GM12874 (cell line): ENCODE data around the gene PRXL2C.

Experiments used
- CTCF ChIP-seq: IDR thresholded peaks from 2 replicates; pipeline ENCODE4 v1.5.1; 2011; ENCODE audit warnings: low read depth, mild to moderate bottlenecking, control low read depth, low read length, moderate library complexity; ENCODE audit not compliant: insufficient read depth

Gene PRXL2C

GRCh38 chr9:96619124-96619465, 36.0 kb downstream of the PRXL2C start:
- TF ChIP-seq CTCF: no peak

DNA sequence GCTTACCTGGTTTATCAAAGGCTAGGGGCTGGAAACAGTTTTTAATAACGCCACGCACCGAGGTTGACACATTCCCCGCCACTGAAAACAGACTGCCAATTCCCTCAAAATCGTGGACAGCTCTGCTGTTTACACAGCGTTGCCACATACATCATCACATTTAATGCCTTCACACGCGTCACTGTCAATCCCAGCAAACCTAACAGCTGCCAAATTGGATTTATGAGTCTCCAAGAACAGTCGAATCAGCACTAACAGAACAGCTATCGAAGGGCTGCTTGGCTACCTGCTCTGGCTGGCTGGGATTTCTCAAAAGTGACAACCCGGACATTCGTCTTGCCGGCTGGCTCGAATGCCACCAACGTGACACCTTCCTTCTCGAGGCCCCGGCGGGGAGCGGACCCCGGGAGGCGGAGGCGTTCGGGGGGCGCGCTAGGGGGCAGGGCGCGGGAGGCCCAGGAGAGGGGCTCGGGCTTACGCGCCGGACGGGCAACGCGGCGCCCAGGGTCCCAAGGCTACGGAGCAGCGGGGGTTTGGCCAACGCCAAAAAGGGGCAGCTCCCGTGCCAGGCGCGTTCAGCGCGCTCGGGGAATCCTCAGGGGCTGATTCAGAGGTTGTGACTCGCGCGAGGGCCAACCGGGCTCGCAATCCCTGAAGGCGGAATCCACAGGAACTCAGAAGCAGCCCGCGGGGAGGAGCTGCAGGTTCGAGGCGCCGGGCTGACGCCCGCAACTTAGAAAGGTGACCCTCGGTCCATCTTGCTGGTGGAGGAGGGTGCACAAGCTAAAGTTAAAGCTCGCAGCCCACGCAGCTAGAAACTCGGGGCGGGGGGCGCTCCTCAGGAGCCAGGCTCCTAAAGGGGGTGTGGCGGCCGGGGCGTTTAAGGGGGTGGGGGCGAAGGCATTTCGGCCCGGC, 36.7 kb downstream of the PRXL2C start:
- no peak for TF ChIP-seq CTCF

DNA sequence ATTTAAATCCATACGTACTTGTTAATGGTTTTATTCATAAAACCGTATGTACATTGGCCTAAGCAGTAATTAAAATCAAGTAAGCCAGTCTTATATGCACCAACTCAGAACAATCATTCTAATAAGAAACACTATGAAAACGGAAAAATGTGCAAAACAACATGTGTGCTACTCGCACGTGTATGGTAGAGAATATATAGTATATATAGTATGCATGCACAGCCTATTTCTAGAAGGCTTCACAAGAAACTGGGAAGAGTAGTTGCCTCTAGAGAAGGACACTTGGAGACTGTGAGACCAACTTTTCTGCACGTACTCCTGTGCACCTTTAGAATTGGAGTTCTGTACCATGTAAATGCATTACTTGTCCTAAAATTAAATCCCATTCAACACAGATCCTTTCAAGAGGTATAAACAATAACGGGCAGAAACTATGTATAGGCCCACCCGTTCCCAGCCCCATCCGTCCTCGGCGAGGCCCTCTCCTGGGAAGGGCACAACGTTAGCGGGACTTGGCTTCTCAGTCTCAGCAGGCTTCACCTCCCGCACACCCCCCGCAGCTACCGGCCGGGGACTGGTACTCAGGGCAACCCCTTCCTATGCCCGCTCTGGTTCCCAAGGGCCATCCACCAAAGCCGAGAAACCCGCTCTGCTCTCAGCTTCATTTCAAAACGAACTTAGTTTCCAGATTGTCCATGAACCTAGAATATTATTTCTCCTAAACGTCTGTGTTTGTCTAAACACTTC, 37.5 kb downstream of the PRXL2C start:
- no peak for TF ChIP-seq CTCF

- TF ChIP-seq CTCF: no peak
Observed at GRCh38 chr9:96616817-96617438, 38.2 kb downstream of the PRXL2C start.

DNA sequence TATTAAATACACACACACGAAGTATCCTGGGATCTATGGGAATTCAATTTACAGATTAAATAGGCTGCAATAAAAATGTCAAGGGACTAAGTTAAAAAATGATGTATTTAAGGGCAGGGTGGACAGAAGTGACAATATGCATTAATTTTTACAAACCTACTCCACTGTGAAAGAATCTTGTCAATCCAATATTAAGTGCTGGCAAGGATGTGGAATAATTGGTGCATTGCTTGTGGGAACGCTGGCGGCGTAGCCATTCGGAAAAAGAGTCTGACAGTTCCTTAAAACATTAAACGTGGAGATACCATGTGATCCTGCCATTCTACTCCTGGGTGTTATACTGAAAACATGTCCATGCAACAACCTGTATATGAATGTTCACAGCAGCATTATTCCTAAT, 39.7 kb downstream of the PRXL2C start:
- TF ChIP-seq CTCF: no peak

- TF ChIP-seq CTCF: no peak
Observed at GRCh38 chr9:96612966-96613589, 42.0 kb downstream of the PRXL2C start.
